GM12878 (cell line): ENCODE data around the gene ABCG1. TPM values are rescaled to one million over a fixed set of nuclear protein-coding genes. Genes with fewer than 3 reads are reported as not detected.

Experiments used
- ATAC-seq: fragments of 200-7000 bp; cut with Tn5 transposase; 3 replicates; pipeline ENCODE4 v1.9.1; 2020; ENCODE audit warnings: mild to moderate bottlenecking, moderate library complexity
- BruUV-seq: library from RNA; stranded (reverse); fragments of 400-500 nt; replicated peaks from 2 replicates; lab custom pipeline; 2021; lab: Mats Ljungman, UMichigan
- CTCF ChIA-PET: fragments of 300-600 bp; sonication (Branson Sonifier 250); formaldehyde crosslinking; extraction: SDS; loops from one replicate; lab custom pipeline; 2021; ENCODE audit warnings: inconsistent platforms; lab: Yijun Ruan, JAX
- POLR2A ChIA-PET: fragments of 350-600 bp; formaldehyde crosslinking; extraction: SDS; loops from one replicate; lab custom pipeline; 2021; ENCODE audit warnings: inconsistent platforms; lab: Charles Lee
- RAD21 ChIA-PET: fragments of 300-600 bp; sonication (Branson Sonifier 250); formaldehyde crosslinking; loops from one replicate; lab custom pipeline; 2023; ENCODE audit warnings: antibody characterized with exemption; ENCODE audit not compliant: unreplicated experiment; lab: Charles Lee
- SMC1A ChIA-PET: fragments of 300-600 bp; sonication (Branson Sonifier 250); formaldehyde crosslinking; loops from one replicate; lab custom pipeline; 2023; ENCODE audit not compliant: unreplicated experiment, uncharacterized antibody; lab: Charles Lee
- DNase-seq: peaks from one replicate; pipeline ENCODE4 v3.0.0-alpha.2; 2011; ENCODE audit warnings: low read depth, low spot score
- FAIRE-seq: peaks from 3 replicates; lab custom pipeline; 2011; peaks lifted over from hg19 to GRCh38; lab: Jason Lieb, UNC
- H2AFZ ChIP-seq: 2 replicates; pipeline ENCODE4 v1.6.0; 2011; ENCODE audit warnings: low read depth, low read length, control low read depth; ENCODE audit not compliant: control insufficient read depth
- H3K27ac ChIP-seq: 2 replicates; pipeline ENCODE4 v1.5.1; 2011; ENCODE audit warnings: control low read depth; ENCODE audit not compliant: control insufficient read depth, insufficient read depth
- H3K27me3 ChIP-seq, 2 experiments: replicated peaks in 1 of 2; 2 replicates each; pipeline versions ENCODE4 v1.6.0 to v1.6.1; 2011; ENCODE audit warnings: low read length in 1 of 2; ENCODE audit not compliant: control insufficient read depth in 2 of 2, insufficient read depth in 2 of 2
- H3K36me3 ChIP-seq, 2 experiments: 2 replicates each; pipeline ENCODE4 v1.5.1; 2011; ENCODE audit warnings: low read length in 1 of 2; ENCODE audit not compliant: control insufficient read depth in 2 of 2, insufficient read depth in 2 of 2
- H3K4me1 ChIP-seq: 2 replicates; pipeline ENCODE4 v1.6.1; 2011; ENCODE audit warnings: mild to moderate bottlenecking, low read length, moderate library complexity, mixed read lengths; ENCODE audit not compliant: control insufficient read depth, insufficient read depth
- H3K4me2 ChIP-seq: 2 replicates; pipeline ENCODE4 v1.6.0; 2011; ENCODE audit warnings: control low read depth; ENCODE audit not compliant: control insufficient read depth, insufficient read depth
- H3K4me3 ChIP-seq: fragments of 200-600 bp; sonication (generic); 2 replicates; pipeline ENCODE4 v1.5.1; 2016
- H3K79me2 ChIP-seq: 2 replicates; pipeline ENCODE4 v1.6.0; 2011; ENCODE audit warnings: low read length; ENCODE audit not compliant: control insufficient read depth, insufficient read depth
- H3K9ac ChIP-seq: 2 replicates; pipeline ENCODE4 v1.8.0; 2011; ENCODE audit warnings: low read length, control low read depth, mixed read lengths; ENCODE audit not compliant: control insufficient read depth, insufficient read depth
- H3K9me3 ChIP-seq: replicated peaks from 3 replicates; pipeline ENCODE4 v1.5.1; 2011; ENCODE audit warnings: mild to moderate bottlenecking, low read length; ENCODE audit not compliant: control insufficient read depth, insufficient read depth
- H4K20me1 ChIP-seq: 2 replicates; pipeline ENCODE4 v1.6.0; 2011; ENCODE audit not compliant: control insufficient read depth, insufficient read depth
- ATF3 ChIP-seq: IDR thresholded peaks from 2 replicates; pipeline ENCODE4 v1.6.1; 2011; ENCODE audit warnings: low read depth, mild to moderate bottlenecking, low read length, moderate library complexity, borderline replicate concordance; ENCODE audit errors: extremely low read depth
- BCL11A ChIP-seq: IDR thresholded peaks from 2 replicates; pipeline ENCODE4 v1.6.1; 2011; ENCODE audit warnings: low read depth, low read length
- CHD2 ChIP-seq: IDR thresholded peaks from 2 replicates; pipeline ENCODE4 v1.6.1; 2011; ENCODE audit warnings: low read depth, low read length, improper control_type of control experiment, borderline replicate concordance
- EP300 ChIP-seq, 2 experiments: fragments of 150-350 bp in 1 of 2; IDR thresholded peaks; 2 replicates each; pipeline ENCODE4 v1.6.1; 2011 to 2012; ENCODE audit warnings: low read depth in 2 of 2, low read length in 2 of 2, borderline replicate concordance in 1 of 2, improper control_type of control experiment in 1 of 2, inconsistent platforms in 1 of 2; ENCODE audit not compliant: control insufficient read depth in 1 of 2
- LARP7 ChIP-seq: fragments of 450-650 bp; IDR thresholded peaks from 2 replicates; pipeline ENCODE4 v1.6.1; 2017; ENCODE audit warnings: mild to moderate bottlenecking
- MEF2A ChIP-seq: IDR thresholded peaks from 2 replicates; pipeline ENCODE4 v1.6.1; 2011; ENCODE audit warnings: low read depth, mild to moderate bottlenecking, low read length, moderate library complexity; ENCODE audit not compliant: insufficient read depth
- MEF2B ChIP-seq: fragments of 450-650 bp; IDR thresholded peaks from 2 replicates; pipeline ENCODE4 v1.6.1; 2018; ENCODE audit warnings: mild to moderate bottlenecking, moderate library complexity; ENCODE audit not compliant: partially characterized antibody, poor library complexity, severe bottlenecking
- NFIC ChIP-seq: IDR thresholded peaks from 2 replicates; pipeline ENCODE4 v1.6.1; 2012; ENCODE audit warnings: low read depth, mild to moderate bottlenecking, inconsistent platforms, low read length, moderate library complexity
- SPI1 ChIP-seq: IDR thresholded peaks from 2 replicates; pipeline ENCODE4 v1.6.1; 2011; ENCODE audit warnings: low read depth, mild to moderate bottlenecking, low read length, moderate library complexity, borderline replicate concordance; ENCODE audit not compliant: insufficient read depth
- SREBF1 ChIP-seq: IDR thresholded peaks from 2 replicates; pipeline ENCODE4 v1.6.1; 2012; ENCODE audit warnings: mild to moderate bottlenecking, low read length
- STAT1 ChIP-seq: fragments of 450-650 bp; conservative IDR thresholded peaks from 2 replicates; pipeline ENCODE4 v1.6.1; 2014; ENCODE audit warnings: antibody characterized with exemption, mild to moderate bottlenecking
- TCF7 ChIP-seq: IDR thresholded peaks from 2 replicates; pipeline ENCODE4 v1.6.1; 2014; ENCODE audit warnings: antibody characterized with exemption, borderline replicate concordance
- YY1 ChIP-seq: IDR thresholded peaks from 2 replicates; pipeline ENCODE4 v1.6.1; 2011; ENCODE audit warnings: low read depth, mild to moderate bottlenecking, low read length
- ZNF687 ChIP-seq: fragments of 450-650 bp; IDR thresholded peaks from 2 replicates; pipeline ENCODE4 v1.6.1; 2017; ENCODE audit warnings: mild to moderate bottlenecking, moderate library complexity
- ZSCAN29 ChIP-seq: fragments of 450-650 bp; IDR thresholded peaks from 2 replicates; pipeline ENCODE4 v1.6.1; 2017; ENCODE audit warnings: mild to moderate bottlenecking, moderate library complexity
- WGBS: methylation state at CpG from one replicate; pipeline ENCODE4 v1.1.6; 2016; ENCODE audit warnings: low lambda C conversion rate; ENCODE audit not compliant: insufficient replicate concordance, insufficient coverage; ENCODE audit errors: missing lambda C conversion rate; 5-methylcytosine and 5-hydroxymethylcytosine counted together
- in situ Hi-C: fragments of 300-500 bp; cut with MboI; formaldehyde crosslinking; loops from 9 replicates; pipeline ENCODE4 v1.14.3; 2018; ENCODE audit warnings: mixed read lengths
- intact Hi-C: fragments of 100-400 bp; cut with micrococcal nuclease; formaldehyde crosslinking; loops from one replicate; pipeline ENCODE4 v1.14.2; 2022; ENCODE audit not compliant: unreplicated experiment
- polyA plus RNA-seq, 11 experiments: library from polyadenylated mRNA; depleted of rRNA in 4 of 11; unstranded in 6 of 11; stranded (reverse) in 5 of 11; fragments of >200 nt; fragmentation: Nextera tagmentation in 4 of 11; fragmentation: Illumina TruSeq in 1 of 11; extraction: Ambion mirVana in 4 of 11; extraction: Trizol in 1 of 11; gene quantifications; 1 replicate in 1 of 11; 2 replicates in 10 of 11; pipeline versions ENCODE4 v1.2.1 to v1.2.3, GENCODE V29; 2011 to 2016; ENCODE audit warnings: inconsistent platforms in 2 of 11, missing spikeins in 2 of 11, low read depth in 1 of 11
- total RNA-seq, 4 experiments: library from RNA; depleted of rRNA in 3 of 4; stranded (reverse); fragments of >200 nt in 3 of 4; fragmentation: Illumina TruSeq in 1 of 4; extraction: Trizol in 1 of 4; gene quantifications; 2 replicates each; pipeline versions ENCODE4 v1.2.1 to v1.2.3, GENCODE V29; 2013 to 2021

ABCG1 gene
- total and polyA plus RNA-seq, 10 of the 15 experiments (the other 5 are each of a cell fraction or from before 2014, with no cell fraction given): 0.59 to 19.3 (median 5.7) TPM

GRCh38 chr21:42234041-42234440, 15.1 kb downstream of the ABCG1 start:
- BruUV-seq: no TSS peak
- ChIA-PET SMC1A (interaction anchor here (0.6 to 7.8 kb wide), 21 partner anchors 9 to 369 kb away, joined by 3 to 77 read pairs (median 5); partner anchors contain the start of gene ABCG1), CTCF (interaction anchor here (0.7 to 10.6 kb wide), 14 partner anchors 9 to 303 kb away, joined by 3 to 151 read pairs (median 5); partner anchors contain the start of gene ABCG1), POLR2A (interaction anchor here (0.5 to 3.2 kb wide), 10 partner anchors 9 to 159 kb away, joined by 3 to 38 read pairs (median 4); no protein-coding TSS in a partner anchor), RAD21 (interaction anchor here (0.7 to 4.1 kb wide), 19 partner anchors 10 to 303 kb away, joined by 3 to 46 read pairs (median 5); partner anchors contain the start of gene ABCG1)
- Histone ChIP-seq H3K36me3 (no peaks in the 10 kb centered on the region), H3K4me1 (peaks cover 69% of the 10 kb centered on the region), H3K9ac (peak overlapping the region; percentile 55), H3K4me2 (peak overlapping the region; percentile 66), H3K27me3 (no peaks in the 10 kb centered on the region), H3K4me3 (no peak overlapping the region; the same call in 1 of the 2 replicates), H3K9me3 (no peaks in the 10 kb centered on the region), H2AFZ (peak overlapping the region; percentile 36; the same call in 1 of the 2 replicates), H4K20me1 (no peaks in the 10 kb centered on the region), H3K27ac (peak overlapping the region; percentile 39), H3K79me2 (no peaks in the 10 kb centered on the region)
- ATAC-seq (no peak), DNase-seq (no peak), FAIRE-seq (no peak)
- intact Hi-C loops (loop anchor here (5.0 to 10.0 kb wide), 2 partner anchors 47 to 231 kb away; no protein-coding TSS in a partner anchor), in situ Hi-C loops (no loop called here)
- TF ChIP-seq CHD2 (no peak), MEF2B (no peak), BCL11A (no peak), NFIC (no peak), EP300 (IDR thresholded peaks at IDR 0.05; ENCODE audit: borderline replicate concordance in 1 of 2, control insufficient read depth in 1 of 2, low read depth in 2 of 2, low read length in 2 of 2) (no peak), ZSCAN29 (no peak), YY1 (no peak), STAT1 (no peak), LARP7 (no peak), ZNF687 (no peak), SREBF1 (no peak), TCF7 (no peak), SPI1 (no peak), ATF3 (no peak), MEF2A (no peak)
- whole genome bisulfite sequencing: 44% methylated on average over 8 of the region's 8 CpGs
